ENCODE results near the gene AKAP1. TPM values are rescaled to one million over a fixed set of nuclear protein-coding genes. Genes with fewer than 3 reads are reported as not detected.

AKAP1 gene
- polyA plus RNA-seq, 1 donor (not counting 4 experiments of a cell fraction or from before 2014, with no cell fraction given), result 24.1 TPM

DNA sequence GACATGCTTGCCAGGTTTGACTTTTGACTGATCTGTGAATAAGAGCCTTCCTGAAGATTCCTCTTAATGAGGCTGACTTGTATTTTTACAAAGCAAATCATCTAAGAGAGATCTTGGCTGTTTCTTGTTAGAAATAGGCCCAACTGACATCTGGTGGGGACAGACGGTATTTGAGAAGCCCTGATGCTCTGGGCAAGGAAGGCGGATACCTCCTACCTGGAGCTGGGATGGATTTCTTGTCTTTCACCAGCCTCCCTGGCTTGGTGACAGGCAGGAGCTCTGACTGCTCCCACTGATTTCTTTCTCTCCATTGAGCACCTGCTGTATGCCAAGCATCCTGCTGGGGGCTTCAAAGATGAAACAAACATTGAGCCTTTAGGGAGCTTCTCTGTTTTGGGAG is 40.4 kb downstream of the AKAP1 start:
- FAIRE-seq (no peak), DNase-seq (ENCODE audit: low read depth, low spot score) (no peak)
- no peak overlapping the region for H3K4me2 ChIP-seq (ENCODE audit: control insufficient read depth, extremely low read depth, insufficient read depth, low read depth, low read length)
- H4K20me1 ChIP-seq (ENCODE audit: control insufficient read depth, extremely low read depth, insufficient read depth, low read length), result no peaks in the 10 kb centered on the region
- no peak overlapping the region for H2AFZ ChIP-seq (ENCODE audit: control insufficient read depth, low read length)
- no peaks in the 10 kb centered on the region for H3K9me3 ChIP-seq (ENCODE audit: control insufficient read depth, low read depth, low read length)
- no peak overlapping the region for H3K27ac ChIP-seq (ENCODE audit: control insufficient read depth, insufficient read depth, low read length)
- no peak for TF ChIP-seq EZH2 (IDR thresholded peaks at IDR 0.05; ENCODE audit: low read length)
- TF ChIP-seq, protein P1, sequence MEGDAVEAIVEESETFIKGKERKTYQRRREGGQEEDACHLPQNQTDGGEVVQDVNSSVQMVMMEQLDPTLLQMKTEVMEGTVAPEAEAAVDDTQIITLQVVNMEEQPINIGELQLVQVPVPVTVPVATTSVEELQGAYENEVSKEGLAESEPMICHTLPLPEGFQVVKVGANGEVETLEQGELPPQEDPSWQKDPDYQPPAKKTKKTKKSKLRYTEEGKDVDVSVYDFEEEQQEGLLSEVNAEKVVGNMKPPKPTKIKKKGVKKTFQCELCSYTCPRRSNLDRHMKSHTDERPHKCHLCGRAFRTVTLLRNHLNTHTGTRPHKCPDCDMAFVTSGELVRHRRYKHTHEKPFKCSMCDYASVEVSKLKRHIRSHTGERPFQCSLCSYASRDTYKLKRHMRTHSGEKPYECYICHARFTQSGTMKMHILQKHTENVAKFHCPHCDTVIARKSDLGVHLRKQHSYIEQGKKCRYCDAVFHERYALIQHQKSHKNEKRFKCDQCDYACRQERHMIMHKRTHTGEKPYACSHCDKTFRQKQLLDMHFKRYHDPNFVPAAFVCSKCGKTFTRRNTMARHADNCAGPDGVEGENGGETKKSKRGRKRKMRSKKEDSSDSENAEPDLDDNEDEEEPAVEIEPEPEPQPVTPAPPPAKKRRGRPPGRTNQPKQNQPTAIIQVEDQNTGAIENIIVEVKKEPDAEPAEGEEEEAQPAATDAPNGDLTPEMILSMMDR (optimal IDR thresholded peaks at IDR 0.05 in 1 of 3, IDR thresholded peaks at IDR 0.05 in 1 of 3, conservative IDR thresholded peaks at IDR 0.05 in 1 of 3; ENCODE audit: extremely low read depth in 1 of 3, insufficient read depth in 2 of 3, low read length in 3 of 3), result no peak
- H3K4me1 ChIP-seq (ENCODE audit: control insufficient read depth, extremely low read depth, insufficient read depth, low read length), result no peaks in the 10 kb centered on the region
- H3K4me3 ChIP-seq (ENCODE audit: control insufficient read depth in 2 of 3, extremely low read depth in 1 of 3, insufficient read depth in 2 of 3, low read depth in 1 of 3, low read length in 3 of 3), result no peak overlapping the region
- H3K9ac ChIP-seq (ENCODE audit: control insufficient read depth, extremely low read depth, insufficient read depth, low read length), result no peak overlapping the region
- no peaks in the 10 kb centered on the region for H3K79me2 ChIP-seq (ENCODE audit: control insufficient read depth, insufficient read depth, low read length)
- dilution Hi-C loops (cut with MboI; ENCODE audit: extremely low pct_ligation_motif_present, low sequenced_read_pairs), result no loop called here
- peaks cover 4 to 7% of the 10 kb centered on the region in 2 experiments for H3K36me3 ChIP-seq (ENCODE audit: control insufficient read depth in 2 of 2, extremely low read depth in 1 of 2, insufficient read depth in 2 of 2, low read length in 2 of 2)
- H3K9me1 ChIP-seq (ENCODE audit: control insufficient read depth, extremely low read depth, insufficient read depth, low read length), result no peaks in the 10 kb centered on the region
- H3K27me3 ChIP-seq (ENCODE audit: control insufficient read depth, extremely low read depth, insufficient read depth, low read length), result no peaks in the 10 kb centered on the region

DNA sequence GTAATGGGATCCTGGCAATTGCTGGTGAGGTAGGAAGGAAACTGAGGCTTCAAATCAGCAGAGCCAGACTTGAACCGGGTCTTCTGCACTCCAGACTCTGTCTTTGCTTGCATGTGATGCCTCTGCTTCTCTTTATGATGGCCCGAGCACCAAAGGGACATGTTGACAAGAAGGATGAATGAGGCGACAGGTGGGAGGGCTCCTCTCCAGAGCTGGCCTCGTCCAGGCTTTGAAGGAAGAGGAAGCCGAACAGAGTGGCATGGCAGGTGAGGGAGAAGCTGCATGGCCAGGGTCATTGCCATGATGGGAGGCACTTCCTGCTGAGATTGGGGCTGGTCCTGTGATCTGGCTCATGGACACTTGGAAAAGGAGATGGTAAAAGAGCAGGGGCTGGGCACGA is 40.8 kb downstream of the AKAP1 start:
- Histone ChIP-seq H3K79me2 (ENCODE audit: control insufficient read depth, insufficient read depth, low read length) (no peaks in the 10 kb centered on the region), H3K27ac (ENCODE audit: control insufficient read depth, insufficient read depth, low read length) (no peak overlapping the region), H3K4me2 (ENCODE audit: control insufficient read depth, extremely low read depth, insufficient read depth, low read depth, low read length) (no peak overlapping the region), H3K9me1 (ENCODE audit: control insufficient read depth, extremely low read depth, insufficient read depth, low read length) (no peaks in the 10 kb centered on the region), H2AFZ (ENCODE audit: control insufficient read depth, low read length) (no peak overlapping the region), H3K4me1 (ENCODE audit: control insufficient read depth, extremely low read depth, insufficient read depth, low read length) (no peaks in the 10 kb centered on the region), H3K27me3 (ENCODE audit: control insufficient read depth, extremely low read depth, insufficient read depth, low read length) (no peaks in the 10 kb centered on the region), H3K4me3 (ENCODE audit: control insufficient read depth in 2 of 3, extremely low read depth in 1 of 3, insufficient read depth in 2 of 3, low read depth in 1 of 3, low read length in 3 of 3) (no peak overlapping the region), H3K9ac (ENCODE audit: control insufficient read depth, extremely low read depth, insufficient read depth, low read length) (no peak overlapping the region), H3K9me3 (ENCODE audit: control insufficient read depth, low read depth, low read length) (no peaks in the 10 kb centered on the region), H3K36me3 (ENCODE audit: control insufficient read depth in 2 of 2, extremely low read depth in 1 of 2, insufficient read depth in 2 of 2, low read length in 2 of 2) (peaks cover 4 to 7% of the 10 kb centered on the region in 2 experiments), H4K20me1 (ENCODE audit: control insufficient read depth, extremely low read depth, insufficient read depth, low read length) (no peaks in the 10 kb centered on the region)
- dilution Hi-C loops (cut with MboI; ENCODE audit: extremely low pct_ligation_motif_present, low sequenced_read_pairs), result no loop called here
- DNase-seq (ENCODE audit: low read depth, low spot score), result no peak
- TF ChIP-seq, protein P1 (optimal IDR thresholded peaks at IDR 0.05 in 1 of 3, IDR thresholded peaks at IDR 0.05 in 1 of 3, conservative IDR thresholded peaks at IDR 0.05 in 1 of 3; ENCODE audit: extremely low read depth in 1 of 3, insufficient read depth in 2 of 3, low read length in 3 of 3), result no peak
- no peak for TF ChIP-seq EZH2 (IDR thresholded peaks at IDR 0.05; ENCODE audit: low read length)
- no peak for FAIRE-seq
